GM12891 (cell line): ENCODE results near the gene FAF1.

Source experiments
- PAX5 ChIP-seq: IDR thresholded peaks from 2 replicates; pipeline ENCODE4 v1.6.1; 2011; ENCODE audit warnings: low read length, moderate library complexity, mild to moderate bottlenecking; ENCODE audit not compliant: insufficient read depth, severe bottlenecking
- POLR2A ChIP-seq: IDR thresholded peaks from 2 replicates; pipeline ENCODE4 v1.6.1; 2011; ENCODE audit warnings: low read depth, low read length, control low read depth
- POLR2AphosphoS5 ChIP-seq: IDR thresholded peaks from 2 replicates; pipeline ENCODE4 v1.6.1; 2011; ENCODE audit warnings: low read depth, low read length, control low read depth
- SPI1 ChIP-seq: IDR thresholded peaks from 2 replicates; pipeline ENCODE4 v1.6.1; 2011; ENCODE audit warnings: low read depth, low read length, control low read depth
- TAF1 ChIP-seq: IDR thresholded peaks from 2 replicates; pipeline ENCODE4 v1.6.1; 2011; ENCODE audit warnings: low read depth, low read length, control low read depth

DNA sequence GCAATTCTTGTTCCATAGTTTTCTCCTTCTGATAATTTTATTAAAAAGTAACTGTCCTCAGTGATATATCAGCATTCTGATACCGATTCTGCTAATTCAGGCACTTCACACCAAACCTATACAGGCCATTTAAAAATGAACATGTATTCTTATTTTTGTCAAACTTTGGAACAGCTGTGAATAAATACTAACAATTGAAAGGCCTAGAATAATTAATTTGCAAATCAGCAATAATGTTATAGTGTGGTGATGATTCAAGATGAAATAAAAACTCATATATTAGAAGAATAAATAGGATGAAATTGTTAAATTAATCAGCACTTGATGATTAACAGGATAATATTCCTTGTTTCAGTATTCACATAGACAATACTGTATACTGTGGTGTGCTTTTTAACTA, 19.9 kb upstream of the FAF1 start:
- TF ChIP-seq POLR2A (no peak), TAF1 (no peak), POLR2AphosphoS5 (no peak), SPI1 (no peak), PAX5 (no peak)
